Measurements from ENCODE around the gene LRMDA.

The LRMDA gene

DNA sequence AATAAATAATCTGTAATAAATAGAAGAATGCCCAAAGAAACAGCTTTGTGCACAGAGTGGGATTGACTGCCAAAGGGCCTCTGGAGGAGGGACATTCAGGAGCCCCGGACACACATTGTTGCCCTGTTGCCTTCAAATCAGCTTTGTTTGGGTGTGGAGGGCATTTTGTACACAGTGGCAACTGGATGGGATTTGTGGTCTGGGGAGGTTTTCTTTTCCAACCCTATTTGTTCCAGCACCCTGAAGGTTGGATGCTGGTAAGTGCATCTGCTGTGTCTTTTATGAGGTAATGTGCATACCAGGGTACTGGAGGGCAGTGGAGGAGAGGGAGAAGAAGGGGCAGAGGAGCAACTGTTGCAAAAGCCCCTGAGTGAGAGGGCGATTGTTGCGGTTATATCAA, 6.3 kb downstream of the LRMDA start:
- TF ChIP-seq, protein P1, sequence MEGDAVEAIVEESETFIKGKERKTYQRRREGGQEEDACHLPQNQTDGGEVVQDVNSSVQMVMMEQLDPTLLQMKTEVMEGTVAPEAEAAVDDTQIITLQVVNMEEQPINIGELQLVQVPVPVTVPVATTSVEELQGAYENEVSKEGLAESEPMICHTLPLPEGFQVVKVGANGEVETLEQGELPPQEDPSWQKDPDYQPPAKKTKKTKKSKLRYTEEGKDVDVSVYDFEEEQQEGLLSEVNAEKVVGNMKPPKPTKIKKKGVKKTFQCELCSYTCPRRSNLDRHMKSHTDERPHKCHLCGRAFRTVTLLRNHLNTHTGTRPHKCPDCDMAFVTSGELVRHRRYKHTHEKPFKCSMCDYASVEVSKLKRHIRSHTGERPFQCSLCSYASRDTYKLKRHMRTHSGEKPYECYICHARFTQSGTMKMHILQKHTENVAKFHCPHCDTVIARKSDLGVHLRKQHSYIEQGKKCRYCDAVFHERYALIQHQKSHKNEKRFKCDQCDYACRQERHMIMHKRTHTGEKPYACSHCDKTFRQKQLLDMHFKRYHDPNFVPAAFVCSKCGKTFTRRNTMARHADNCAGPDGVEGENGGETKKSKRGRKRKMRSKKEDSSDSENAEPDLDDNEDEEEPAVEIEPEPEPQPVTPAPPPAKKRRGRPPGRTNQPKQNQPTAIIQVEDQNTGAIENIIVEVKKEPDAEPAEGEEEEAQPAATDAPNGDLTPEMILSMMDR (IDR thresholded peaks at IDR 0.05; ENCODE audit: unreplicated experiment in 3 of 3): no peak
- Mint-ChIP-seq H3K4me1 (peaks cover 27% of the 10 kb centered on the region), H3K27ac (no peak overlapping the region), H3K27me3 (ENCODE audit: low read depth) (peaks cover 59% of the 10 kb centered on the region), H3K4me3 (no peak overlapping the region), H3K36me3 (ENCODE audit: low read depth) (peaks cover 11% of the 10 kb centered on the region), H3K9me3 (peaks cover 16% of the 10 kb centered on the region)

GRCh38 chr10:75438275-75438674, 6.9 kb downstream of the LRMDA start:
- Mint-ChIP-seq H3K27me3 (ENCODE audit: low read depth) (peaks cover 53% of the 10 kb centered on the region), H3K9me3 (peaks cover 20% of the 10 kb centered on the region), H3K4me3 (no peak overlapping the region), H3K36me3 (ENCODE audit: low read depth) (peaks cover 15% of the 10 kb centered on the region), H3K4me1 (peaks cover 22% of the 10 kb centered on the region), H3K27ac (no peak overlapping the region)
- TF ChIP-seq, protein P1 (IDR thresholded peaks at IDR 0.05; ENCODE audit: unreplicated experiment in 3 of 3): no peak

GRCh38 chr10:75439811-75440210, 8.4 kb downstream of the LRMDA start:
- Mint-ChIP-seq H3K4me3 (no peak overlapping the region), H3K27me3 (ENCODE audit: low read depth) (peaks cover 38% of the 10 kb centered on the region), H3K4me1 (peaks cover 19% of the 10 kb centered on the region), H3K9me3 (peaks cover 27% of the 10 kb centered on the region), H3K36me3 (ENCODE audit: low read depth) (peaks cover 25% of the 10 kb centered on the region), H3K27ac (no peak overlapping the region)
- TF ChIP-seq, protein P1 (IDR thresholded peaks at IDR 0.05; ENCODE audit: unreplicated experiment in 3 of 3): no peak

- TF ChIP-seq, protein P1 (IDR thresholded peaks at IDR 0.05; ENCODE audit: unreplicated experiment in 3 of 3): no peak
- Mint-ChIP-seq H3K36me3 (ENCODE audit: low read depth) (peaks cover 25% of the 10 kb centered on the region), H3K27ac (no peak overlapping the region), H3K4me3 (no peak overlapping the region), H3K27me3 (ENCODE audit: low read depth) (peaks cover 32% of the 10 kb centered on the region), H3K9me3 (peaks cover 27% of the 10 kb centered on the region), H3K4me1 (peaks cover 15% of the 10 kb centered on the region)
Measured at GRCh38 chr10:75440271-75440793, 8.9 kb downstream of the LRMDA start.

GRCh38 chr10:75441196-75441595, 9.8 kb downstream of the LRMDA start:
- Mint-ChIP-seq H3K36me3 (ENCODE audit: low read depth) (peaks cover 25% of the 10 kb centered on the region), H3K4me1 (peaks cover 8% of the 10 kb centered on the region), H3K27ac (no peak overlapping the region), H3K27me3 (ENCODE audit: low read depth) (peaks cover 31% of the 10 kb centered on the region), H3K9me3 (peaks cover 33% of the 10 kb centered on the region), H3K4me3 (no peak overlapping the region)
- TF ChIP-seq, protein P1 (IDR thresholded peaks at IDR 0.05; ENCODE audit: unreplicated experiment in 3 of 3): no peak

GRCh38 chr10:75441682-75442081, 10.3 kb downstream of the LRMDA start:
- no peak overlapping the region for H3K4me3 Mint-ChIP-seq
- H3K4me1 Mint-ChIP-seq: peaks cover 8% of the 10 kb centered on the region
- TF ChIP-seq, protein P1 (IDR thresholded peaks at IDR 0.05; ENCODE audit: unreplicated experiment in 3 of 3): no peak
- H3K9me3 Mint-ChIP-seq: peaks cover 38% of the 10 kb centered on the region
- H3K36me3 Mint-ChIP-seq (ENCODE audit: low read depth): peaks cover 26% of the 10 kb centered on the region
- H3K27me3 Mint-ChIP-seq (ENCODE audit: low read depth): peaks cover 28% of the 10 kb centered on the region
- no peak overlapping the region for H3K27ac Mint-ChIP-seq
